SW480 (cell line): ENCODE results near the gene WDPCP.
"Not testable (repeated sequence)": the region's sequence is repeated elsewhere in the genome, so short reads cannot be mapped to it uniquely, and the experiment has no call there.

Experiments used
- DNase-seq: peaks from one replicate; pipeline ENCODE4 v3.0.0-alpha.2; 2016; ENCODE audit warnings: low spot score

Gene WDPCP, protein sequence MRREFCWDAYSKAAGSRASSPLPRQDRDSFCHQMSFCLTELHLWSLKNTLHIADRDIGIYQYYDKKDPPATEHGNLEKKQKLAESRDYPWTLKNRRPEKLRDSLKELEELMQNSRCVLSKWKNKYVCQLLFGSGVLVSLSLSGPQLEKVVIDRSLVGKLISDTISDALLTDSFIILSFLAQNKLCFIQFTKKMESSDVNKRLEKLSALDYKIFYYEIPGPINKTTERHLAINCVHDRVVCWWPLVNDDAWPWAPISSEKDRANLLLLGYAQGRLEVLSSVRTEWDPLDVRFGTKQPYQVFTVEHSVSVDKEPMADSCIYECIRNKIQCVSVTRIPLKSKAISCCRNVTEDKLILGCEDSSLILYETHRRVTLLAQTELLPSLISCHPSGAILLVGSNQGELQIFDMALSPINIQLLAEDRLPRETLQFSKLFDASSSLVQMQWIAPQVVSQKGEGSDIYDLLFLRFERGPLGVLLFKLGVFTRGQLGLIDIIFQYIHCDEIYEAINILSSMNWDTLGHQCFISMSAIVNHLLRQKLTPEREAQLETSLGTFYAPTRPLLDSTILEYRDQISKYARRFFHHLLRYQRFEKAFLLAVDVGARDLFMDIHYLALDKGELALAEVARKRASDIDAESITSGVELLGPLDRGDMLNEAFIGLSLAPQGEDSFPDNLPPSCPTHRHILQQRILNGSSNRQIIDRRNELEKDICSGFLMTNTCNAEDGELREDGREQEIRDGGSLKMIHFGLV

DNA sequence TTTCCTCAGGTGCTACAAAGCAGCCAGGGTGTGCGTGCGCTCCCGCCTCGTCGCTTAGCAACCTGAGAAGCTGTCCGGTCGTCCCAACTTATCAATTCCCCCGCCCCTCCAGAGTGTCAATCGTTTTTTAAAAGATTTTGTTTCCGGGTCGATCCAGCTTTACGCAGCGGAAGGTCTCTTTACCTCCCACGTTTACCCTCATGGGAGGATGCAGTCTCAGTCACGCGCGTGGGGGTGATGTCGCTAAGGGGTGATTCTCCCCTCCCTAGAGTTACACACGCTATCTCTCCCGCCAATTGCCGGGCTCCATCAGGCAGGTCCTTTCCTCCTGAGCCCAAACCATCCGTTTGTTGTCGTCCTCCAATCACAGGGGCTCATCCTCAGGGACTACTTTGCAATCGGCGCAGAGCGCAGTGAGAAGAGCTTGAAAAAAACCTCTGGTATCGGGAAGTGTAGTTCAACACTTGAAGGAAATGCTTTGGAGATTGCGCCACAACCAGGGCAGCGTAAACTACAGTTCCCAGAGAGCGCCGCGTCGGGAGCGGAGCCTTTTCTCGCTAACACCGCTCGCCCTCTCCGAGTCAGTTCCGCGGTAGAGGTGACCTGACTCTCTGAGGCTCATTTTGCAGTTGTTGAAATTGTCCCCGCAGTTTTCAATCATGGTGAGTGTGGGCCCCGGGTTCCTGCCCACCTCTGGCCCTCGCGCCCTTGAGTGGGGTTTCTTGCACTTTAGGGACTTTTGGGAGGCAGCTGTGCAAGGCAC, at the start of gene WDPCP, which contains the start of gene MDH1:
TSS of gene WDPCP (minus strand) at position 93 of the 763 bp plus-strand sequence. CDS start 206 bp downstream, outside the sequence.
TSS of gene MDH1 (plus strand) at position 579 of the 763 bp plus-strand sequence. CDS start at position 660, 81 bp downstream.
- peak; percentile 100 for DNase-seq

DNA sequence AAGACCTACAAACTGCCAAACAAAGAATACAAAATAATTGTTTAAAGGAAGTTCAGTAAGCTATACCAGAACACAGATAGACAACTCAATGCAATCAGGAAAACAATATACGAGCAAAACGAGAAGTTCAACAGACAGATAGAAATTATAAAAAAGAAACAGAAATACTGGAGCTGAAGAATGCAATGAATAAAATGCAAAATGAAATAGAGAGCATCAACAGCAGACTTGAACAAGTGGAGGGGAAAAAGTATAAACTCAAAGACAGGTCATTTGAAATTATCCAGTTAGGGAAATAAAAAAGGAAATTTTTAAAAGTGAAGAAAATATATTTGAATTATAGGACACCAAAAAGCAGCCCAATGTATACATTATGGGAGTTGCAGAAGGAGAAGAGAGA, 44.1 kb upstream of the WDPCP start:
- DNase-seq = no peak

- no peak for DNase-seq
Observed at GRCh38 chr2:63631501-63631900, 43.2 kb upstream of the WDPCP start.

GRCh38 chr2:63628403-63628942, 40.2 kb upstream of the WDPCP start:
- no peak for DNase-seq

- DNase-seq = no peak
Observed at GRCh38 chr2:63627866-63628265, 39.6 kb upstream of the WDPCP start.

DNA sequence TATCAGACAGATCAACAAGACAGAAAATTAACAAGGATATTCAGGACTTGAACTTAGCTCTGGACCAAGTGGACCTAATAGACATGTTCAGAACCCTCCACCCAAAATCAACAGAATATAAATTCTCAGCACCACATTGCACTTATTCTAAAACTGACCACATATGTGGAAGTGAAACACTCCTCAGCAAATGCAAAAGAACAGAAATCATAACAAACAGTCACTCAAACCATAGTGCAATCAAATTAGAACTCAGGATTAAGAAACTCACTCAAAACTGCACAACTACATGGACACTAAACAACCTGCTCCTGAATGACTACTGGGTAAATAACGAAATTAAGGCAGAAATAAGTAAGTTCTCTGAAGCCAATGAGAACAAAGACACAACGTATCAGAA, 35.5 kb upstream of the WDPCP start:
- not testable (repeated sequence) for DNase-seq

GRCh38 chr2:63622751-63623150, 34.5 kb upstream of the WDPCP start:
- DNase-seq = no peak

GRCh38 chr2:63619328-63619727, 31.1 kb upstream of the WDPCP start:
- DNase-seq = no peak

DNA sequence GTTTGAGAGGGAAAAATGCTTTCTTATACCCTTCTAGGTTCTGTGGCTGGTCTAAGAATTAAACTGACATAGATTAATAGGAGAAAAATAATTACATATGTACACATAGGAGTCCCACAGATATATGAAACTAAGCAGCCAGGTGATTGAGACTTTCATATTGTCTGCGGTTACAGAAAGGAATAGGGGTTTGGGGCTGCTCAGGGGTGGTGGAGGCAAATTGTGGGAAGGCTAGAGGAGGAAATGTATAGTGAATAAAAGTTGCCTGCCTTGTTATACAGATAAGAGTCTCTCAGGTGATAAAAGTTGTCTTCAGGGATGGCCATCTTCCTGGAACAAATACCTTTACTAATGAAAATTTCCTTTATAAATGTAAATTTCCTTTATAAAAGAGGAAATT, 29.1 kb upstream of the WDPCP start:
- DNase-seq = no peak

DNA sequence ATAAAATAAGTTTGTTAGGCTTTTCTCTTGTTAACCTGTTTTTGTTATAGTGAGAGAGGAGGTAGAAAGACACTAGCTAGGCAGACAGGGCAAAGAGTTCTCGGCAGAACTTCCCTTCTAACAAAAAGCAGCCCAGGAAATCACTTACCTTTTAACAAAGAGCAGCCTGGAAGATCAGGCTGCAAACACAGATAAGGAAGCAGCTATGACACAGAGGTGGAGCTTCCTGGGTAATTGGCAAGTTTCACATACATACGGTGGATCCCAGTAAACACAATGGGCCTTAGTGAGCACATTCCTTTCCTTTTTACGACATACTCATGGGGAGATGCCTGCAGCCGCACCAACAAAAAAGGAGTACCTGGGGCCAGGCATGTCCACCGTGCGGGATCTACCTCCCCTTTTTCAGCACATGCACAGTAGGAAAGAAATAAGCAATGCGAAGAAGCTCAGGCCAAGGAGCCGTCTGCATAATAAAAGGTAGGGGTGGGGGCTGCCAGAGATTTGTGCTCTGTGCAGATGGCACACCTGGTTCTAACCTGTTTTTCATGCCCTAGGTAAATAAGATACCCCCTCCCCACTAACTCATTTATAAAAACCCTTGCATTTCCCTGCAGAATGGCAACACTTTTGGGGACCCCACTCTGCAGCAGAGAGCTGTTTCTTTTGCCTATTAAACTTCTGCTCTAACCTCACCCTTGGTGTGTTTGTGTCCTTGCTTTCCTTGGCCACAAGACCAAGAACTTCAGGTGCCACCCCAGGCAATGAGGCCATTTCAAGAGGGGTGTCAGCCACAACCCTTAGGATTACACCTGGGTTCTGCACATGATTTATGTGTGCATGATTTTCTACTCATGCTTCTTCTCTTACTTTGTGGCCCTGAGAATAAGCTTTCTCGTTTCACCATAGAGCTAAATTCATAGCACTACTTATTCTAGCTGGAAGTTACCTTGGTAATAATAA, 27.0 kb upstream of the WDPCP start:
- peak; percentile 14 for DNase-seq

DNA sequence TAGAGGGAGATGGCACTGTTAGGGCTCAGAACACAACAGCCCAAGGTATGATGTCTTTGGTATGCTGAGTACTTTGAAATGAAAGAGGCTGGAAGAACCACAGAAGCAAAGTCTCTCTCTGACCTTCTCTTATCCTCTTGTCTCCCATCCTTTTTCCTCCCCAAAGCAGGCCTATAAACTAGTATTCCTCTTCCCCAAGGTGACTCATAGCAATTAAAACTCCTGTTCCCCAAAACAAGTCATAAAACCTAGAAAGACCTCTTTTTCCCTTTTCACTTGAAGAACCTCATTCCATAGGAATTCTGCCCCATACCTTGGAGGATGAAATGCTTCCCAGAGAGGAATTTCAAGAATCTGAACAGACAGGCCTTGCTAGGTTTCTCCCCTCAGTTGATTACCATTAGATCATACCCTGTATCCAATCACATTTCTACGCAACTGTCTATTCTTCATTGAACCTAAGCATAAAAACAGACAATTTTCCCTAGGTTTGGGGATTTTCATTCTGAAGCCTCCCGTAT, 26.2 kb upstream of the WDPCP start:
- peak; percentile 23 for DNase-seq

DNA sequence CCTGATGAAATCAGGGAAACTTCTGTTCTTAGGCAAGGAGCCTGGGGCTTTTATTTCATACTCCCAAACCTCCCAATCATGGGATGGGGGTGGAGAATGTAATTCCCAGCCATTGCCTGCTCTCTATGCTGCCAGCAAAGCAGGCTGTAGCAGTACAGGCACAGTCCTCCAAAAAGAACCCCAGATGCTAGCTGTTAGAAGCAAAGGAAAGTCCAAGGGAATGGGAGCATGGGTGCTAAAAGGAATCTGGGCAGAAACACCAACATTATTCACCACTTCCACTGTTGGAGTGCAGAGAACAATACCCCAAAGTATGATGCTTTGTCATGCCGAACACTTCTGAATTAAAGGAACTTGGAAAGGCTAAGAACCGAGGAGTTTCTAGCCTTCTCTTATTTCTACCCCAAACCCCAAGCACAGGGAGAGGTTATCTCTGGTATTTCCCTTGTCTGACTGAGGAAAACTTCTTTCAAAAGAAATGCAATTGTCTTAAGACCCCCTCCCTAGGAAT, 25.2 kb upstream of the WDPCP start:
- no peak for DNase-seq

GRCh38 chr2:63610525-63610924, 22.2 kb upstream of the WDPCP start:
- no peak for DNase-seq

DNA sequence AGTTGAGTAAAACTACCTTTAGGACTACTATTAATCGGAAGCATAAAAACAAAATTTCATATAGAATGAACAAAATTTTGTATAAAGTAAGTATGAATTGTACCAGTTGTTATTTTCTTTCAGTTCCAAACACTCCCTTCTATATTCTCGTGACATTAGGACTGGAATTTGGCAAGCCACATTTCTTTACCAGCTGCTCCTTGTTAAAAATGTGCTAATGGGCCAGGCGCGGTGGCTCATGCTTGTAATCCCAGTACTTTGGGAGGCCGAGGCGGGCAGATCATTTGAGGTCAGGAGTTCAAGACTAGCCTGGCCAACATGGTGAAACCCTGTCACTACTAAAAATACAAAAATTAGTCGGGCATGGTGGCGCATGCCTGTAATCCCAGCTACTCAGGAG, 20.6 kb upstream of the WDPCP start:
- not testable (repeated sequence) for DNase-seq

GRCh38 chr2:63604666-63605065, 16.4 kb upstream of the WDPCP start:
- no peak for DNase-seq

DNA sequence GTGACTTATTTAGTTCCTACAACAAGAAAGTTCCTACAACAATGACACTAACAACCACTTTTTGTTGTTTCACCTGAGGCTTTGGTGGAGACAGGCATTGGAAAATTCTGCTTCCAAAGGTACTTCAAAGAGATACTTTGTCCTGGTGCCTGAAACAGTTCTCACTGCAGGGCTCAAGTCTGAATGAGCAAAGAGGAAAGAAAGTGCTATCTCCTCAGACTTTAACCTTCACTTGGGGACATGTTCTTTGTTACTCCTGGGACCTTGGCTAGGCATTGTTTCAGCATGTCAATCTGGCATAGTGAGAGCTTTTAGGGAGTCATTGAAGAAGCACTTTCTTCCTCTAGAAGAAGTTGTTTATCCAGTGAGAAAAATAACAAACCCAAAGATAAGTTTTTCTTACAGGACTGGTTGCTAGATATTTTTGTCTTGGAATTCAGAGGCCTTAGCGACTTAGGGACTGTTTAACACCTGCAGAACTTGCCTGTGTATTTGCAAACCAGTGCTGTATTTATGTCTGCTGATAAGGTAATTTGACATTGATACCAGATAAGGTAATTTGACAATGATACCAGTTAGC, 12.7 kb upstream of the WDPCP start:
- no peak for DNase-seq

DNA sequence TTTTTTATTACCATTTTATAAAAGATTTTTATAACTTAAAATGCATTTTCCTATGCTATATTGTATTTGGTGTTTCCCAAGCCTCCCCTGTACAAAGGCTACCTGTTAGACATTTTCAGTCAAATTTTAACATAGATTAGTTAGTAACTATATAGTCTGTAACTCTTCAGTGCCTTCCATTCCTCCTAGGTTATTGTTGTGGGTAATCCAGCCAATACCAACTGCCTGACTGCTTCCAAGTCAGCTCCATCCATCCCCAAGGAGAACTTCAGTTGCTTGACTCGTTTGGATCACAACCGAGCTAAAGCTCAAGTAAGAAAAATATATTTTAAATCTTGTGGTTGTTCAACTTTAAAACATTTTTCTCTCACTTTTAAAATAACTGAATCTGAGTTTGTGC, 10.7 kb upstream of the WDPCP start:
- no peak for DNase-seq

DNA sequence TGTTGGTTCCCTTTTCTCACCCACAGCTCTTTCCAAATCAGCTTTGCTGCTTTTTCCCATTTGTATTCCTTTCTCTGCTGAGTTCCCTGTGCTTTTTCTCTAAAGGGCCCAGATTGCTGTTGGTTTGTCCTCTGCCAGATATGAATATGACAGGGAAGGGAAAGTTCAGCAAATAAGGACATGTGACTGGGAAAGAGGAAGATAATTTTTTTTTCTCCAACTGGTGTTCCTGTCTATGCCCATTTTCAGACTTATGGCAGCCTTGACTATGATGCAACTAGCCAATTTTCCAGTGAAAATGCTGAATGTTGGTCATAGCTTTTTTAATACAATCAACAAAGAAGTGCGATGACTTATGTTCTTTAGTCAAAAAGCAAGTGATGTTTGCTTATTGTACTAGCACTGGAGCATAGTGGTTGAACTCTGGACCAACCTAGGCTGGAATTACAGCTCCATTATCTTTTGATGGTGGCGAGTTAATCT, 8.2 kb upstream of the WDPCP start:
- no peak for DNase-seq

DNA sequence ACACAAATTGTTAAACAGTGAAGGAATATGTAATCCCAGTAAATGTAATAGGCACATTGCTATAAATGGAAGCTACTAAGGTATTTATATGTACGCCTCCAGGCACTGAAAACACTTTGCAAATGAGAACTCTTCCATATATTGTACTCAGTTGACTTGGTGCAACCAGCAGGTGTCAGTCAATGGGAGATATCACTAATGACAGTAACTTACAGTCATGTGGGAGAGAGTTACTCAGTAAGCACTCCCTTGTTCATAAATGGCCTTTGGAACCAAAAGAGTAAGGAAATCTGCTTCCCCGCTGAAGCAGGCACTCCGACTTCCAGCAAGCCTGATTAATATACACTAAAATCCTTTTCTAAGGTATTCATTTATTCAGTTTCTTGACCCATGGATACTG, 6.4 kb upstream of the WDPCP start:
- DNase-seq = peak; percentile 11

GRCh38 chr2:63591566-63592175, 3.4 kb upstream of the WDPCP start:
- DNase-seq = no peak
